GM23338 (cell line): Measurements from ENCODE around the gene PPP1R9B. TPM values are rescaled to one million over a fixed set of nuclear protein-coding genes. Genes with fewer than 3 reads are reported as not detected.

ENCODE experiments used
- ATAC-seq: fragments of 200-7000 bp; cut with Tn5 transposase; 3 replicates; pipeline ENCODE4 v1.9.1; 2020
- DNase-seq: peaks from one replicate; pipeline ENCODE4 v3.0.0-alpha.2; 2015; ENCODE audit warnings: low spot score
- H2AFZ ChIP-seq: fragments of 200-600 bp; sonication (generic); 2 replicates; pipeline ENCODE4 v1.8.0; 2016; ENCODE audit warnings: antibody characterized with exemption, mild to moderate bottlenecking, moderate library complexity
- H3F3A ChIP-seq: fragments of 200-600 bp; sonication (generic); replicated peaks from 2 replicates; pipeline ENCODE4 v1.8.0; 2017; ENCODE audit warnings: antibody characterized with exemption, mixed run types, low read depth
- H3K27ac ChIP-seq: fragments of 200-600 bp; sonication (generic); 2 replicates; pipeline ENCODE4 v1.6.1; 2016; ENCODE audit warnings: low read depth
- H3K27me3 ChIP-seq: fragments of 200-600 bp; sonication (generic); 2 replicates; pipeline ENCODE4 v1.8.0; 2016; ENCODE audit warnings: mild to moderate bottlenecking, mixed run types, moderate library complexity; ENCODE audit not compliant: insufficient read depth
- H3K36me3 ChIP-seq: fragments of 200-600 bp; sonication (generic); 2 replicates; pipeline ENCODE4 v1.8.0; 2016; ENCODE audit warnings: mild to moderate bottlenecking; ENCODE audit not compliant: insufficient read depth
- H3K4me1 ChIP-seq: fragments of 200-600 bp; sonication (generic); 2 replicates; pipeline ENCODE4 v1.8.0; 2016; ENCODE audit warnings: mild to moderate bottlenecking, moderate library complexity; ENCODE audit not compliant: insufficient read depth
- H3K4me2 ChIP-seq: fragments of 200-600 bp; sonication (generic); 2 replicates; pipeline ENCODE4 v1.7.1; 2017; ENCODE audit warnings: mixed run types
- H3K4me3 ChIP-seq: fragments of 200-600 bp; sonication (generic); 2 replicates; pipeline ENCODE4 v1.6.1; 2016; ENCODE audit warnings: mixed run types
- H3K79me2 ChIP-seq: fragments of 200-600 bp; sonication (generic); replicated peaks from 2 replicates; pipeline ENCODE4 v1.8.0; 2017; ENCODE audit warnings: mild to moderate bottlenecking; ENCODE audit not compliant: insufficient read depth
- H3K9me2 ChIP-seq: fragments of 200-600 bp; sonication (generic); 2 replicates; pipeline ENCODE4 v1.8.0; 2017; ENCODE audit not compliant: insufficient read depth
- H4K20me1 ChIP-seq: fragments of 200-600 bp; sonication (generic); replicated peaks from 2 replicates; pipeline ENCODE4 v1.8.0; 2017; ENCODE audit warnings: mild to moderate bottlenecking; ENCODE audit not compliant: insufficient read depth
- H3K27ac Mint-ChIP-seq: 2 replicates; pipeline ENCODE4 v1.8.0; 2020; ENCODE audit warnings: inconsistent platforms, mild to moderate bottlenecking, moderate library complexity, mixed read lengths
- H3K27me3 Mint-ChIP-seq: 3 replicates; pipeline ENCODE4 v1.8.0; 2022; ENCODE audit warnings: low read depth, mild to moderate bottlenecking, moderate library complexity, mixed read lengths, inconsistent platforms; ENCODE audit not compliant: insufficient read depth, poor library complexity
- H3K36me3 Mint-ChIP-seq: 3 replicates; pipeline ENCODE4 v1.8.0; 2021; ENCODE audit warnings: low read depth, mild to moderate bottlenecking, inconsistent platforms, moderate library complexity, mixed read lengths
- H3K4me1 Mint-ChIP-seq: 3 replicates; pipeline ENCODE4 v1.8.0; 2020; ENCODE audit warnings: mild to moderate bottlenecking, inconsistent platforms, mixed read lengths
- H3K4me3 Mint-ChIP-seq: 3 replicates; pipeline ENCODE4 v1.8.0; 2021; ENCODE audit warnings: moderate library complexity, mild to moderate bottlenecking, inconsistent platforms, mixed read lengths
- H3K9me3 Mint-ChIP-seq: 3 replicates; pipeline ENCODE4 v1.8.0; 2020; ENCODE audit warnings: moderate library complexity, mild to moderate bottlenecking, inconsistent platforms, mixed read lengths
- CREB1 ChIP-seq: fragments of 250-450 bp; sonication (Bioruptor Pico); IDR thresholded peaks from 2 replicates; pipeline ENCODE4 v1.5.0; 2020; ENCODE audit warnings: low read depth, mild to moderate bottlenecking, moderate library complexity
- EZH2 ChIP-seq: fragments of 200-600 bp; sonication (generic); IDR thresholded peaks from one replicate; pipeline ENCODE4 v1.8.0; 2017; ENCODE audit warnings: antibody characterized with exemption, mild to moderate bottlenecking, low read depth; ENCODE audit not compliant: unreplicated experiment
- EZH2phosphoT487 ChIP-seq: fragments of 200-600 bp; sonication (generic); IDR thresholded peaks from one replicate; pipeline ENCODE4 v1.8.1; 2018; ENCODE audit warnings: antibody characterized with exemption; ENCODE audit not compliant: unreplicated experiment
- JUNB ChIP-seq: IDR thresholded peaks from one replicate; pipeline ENCODE4 v1.6.1; 2016; ENCODE audit warnings: antibody characterized with exemption; ENCODE audit not compliant: unreplicated experiment
- STAT1 ChIP-seq: IDR thresholded peaks from one replicate; pipeline ENCODE4 v1.6.1; 2016; ENCODE audit warnings: antibody characterized with exemption; ENCODE audit not compliant: unreplicated experiment
- ZNF114 ChIP-seq: fragments of 250-450 bp; sonication (Bioruptor Pico); IDR thresholded peaks from 2 replicates; pipeline ENCODE4 v1.5.0; 2020; ENCODE audit warnings: mild to moderate bottlenecking, moderate library complexity
- ZNF331 ChIP-seq: fragments of 250-450 bp; sonication (Bioruptor Pico); IDR thresholded peaks from 2 replicates; pipeline ENCODE4 v1.5.0; 2020; ENCODE audit warnings: low read depth, mild to moderate bottlenecking, moderate library complexity
- polyA plus RNA-seq: library from polyadenylated mRNA; unstranded; fragments of >200 nt; fragmentation: Nextera tagmentation; extraction: Ambion mirVana; gene quantifications from 2 replicates; pipeline ENCODE4 v1.2.1, GENCODE V29; 2016
- total RNA-seq: library from RNA; depleted of rRNA; stranded (reverse); fragments of >200 nt; shearing (Covaris generic); gene quantifications from 2 replicates; pipeline ENCODE4 v1.2.3, GENCODE V29; 2014
- TF ChIP-seq, protein P1 (sequence below): IDR thresholded peaks from one replicate; pipeline ENCODE4 v1.6.1; 2018; ENCODE audit warnings: antibody characterized with exemption; ENCODE audit not compliant: unreplicated experiment
- TF ChIP-seq, protein P2 (sequence below): IDR thresholded peaks from 2 replicates; pipeline ENCODE4 v1.6.1; 2016; ENCODE audit warnings: antibody characterized with exemption
- TF ChIP-seq, protein P3 (sequence below): fragments of 250-450 bp; sonication (Bioruptor Pico); IDR thresholded peaks from 2 replicates; pipeline ENCODE4 v1.5.0; 2020; ENCODE audit warnings: mild to moderate bottlenecking, moderate library complexity

Gene PPP1R9B
- total and polyA plus RNA-seq, 2 experiments from 2014 or later: 2.1 to 10.5 TPM

DNA sequence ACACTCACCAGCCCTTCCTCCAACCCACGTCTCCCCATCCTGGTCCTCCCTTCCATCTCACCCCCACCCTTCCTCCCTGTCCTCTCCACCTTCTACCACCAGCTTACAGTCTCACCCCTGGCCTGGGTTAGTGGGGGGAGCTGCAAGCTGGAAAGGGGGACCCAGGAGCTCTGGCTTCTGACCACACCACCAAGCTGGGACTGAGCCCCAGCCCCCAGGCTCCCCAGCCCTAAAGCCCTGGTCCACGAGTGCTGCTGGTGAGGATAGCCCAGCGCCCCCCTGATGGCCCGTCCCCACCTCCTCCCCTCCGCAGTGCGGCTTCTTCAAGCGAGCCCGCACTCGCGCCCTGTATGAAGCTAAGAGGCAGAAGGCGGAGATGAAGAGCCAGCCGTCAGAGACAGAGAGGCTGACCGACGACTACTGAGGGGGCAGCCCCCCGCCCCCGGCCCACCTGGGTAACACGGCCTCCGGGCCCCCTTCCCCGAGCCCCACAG is 62.5 kb downstream of the PPP1R9B start:
- Mint-ChIP-seq H3K4me1 (no peaks in the 10 kb centered on the region; the same call in 2 of the 3 replicates), H3K9me3 (no peaks in the 10 kb centered on the region; the same call in 2 of the 3 replicates), H3K27me3 (peaks cover 3% of the 10 kb centered on the region), H3K27ac (no peak overlapping the region), H3K36me3 (no peaks in the 10 kb centered on the region), H3K4me3 (no peak overlapping the region)
- no peak overlapping the region for H2AFZ ChIP-seq
- no peaks in the 10 kb centered on the region for H3K9me2 ChIP-seq
- TF ChIP-seq, protein P1, sequence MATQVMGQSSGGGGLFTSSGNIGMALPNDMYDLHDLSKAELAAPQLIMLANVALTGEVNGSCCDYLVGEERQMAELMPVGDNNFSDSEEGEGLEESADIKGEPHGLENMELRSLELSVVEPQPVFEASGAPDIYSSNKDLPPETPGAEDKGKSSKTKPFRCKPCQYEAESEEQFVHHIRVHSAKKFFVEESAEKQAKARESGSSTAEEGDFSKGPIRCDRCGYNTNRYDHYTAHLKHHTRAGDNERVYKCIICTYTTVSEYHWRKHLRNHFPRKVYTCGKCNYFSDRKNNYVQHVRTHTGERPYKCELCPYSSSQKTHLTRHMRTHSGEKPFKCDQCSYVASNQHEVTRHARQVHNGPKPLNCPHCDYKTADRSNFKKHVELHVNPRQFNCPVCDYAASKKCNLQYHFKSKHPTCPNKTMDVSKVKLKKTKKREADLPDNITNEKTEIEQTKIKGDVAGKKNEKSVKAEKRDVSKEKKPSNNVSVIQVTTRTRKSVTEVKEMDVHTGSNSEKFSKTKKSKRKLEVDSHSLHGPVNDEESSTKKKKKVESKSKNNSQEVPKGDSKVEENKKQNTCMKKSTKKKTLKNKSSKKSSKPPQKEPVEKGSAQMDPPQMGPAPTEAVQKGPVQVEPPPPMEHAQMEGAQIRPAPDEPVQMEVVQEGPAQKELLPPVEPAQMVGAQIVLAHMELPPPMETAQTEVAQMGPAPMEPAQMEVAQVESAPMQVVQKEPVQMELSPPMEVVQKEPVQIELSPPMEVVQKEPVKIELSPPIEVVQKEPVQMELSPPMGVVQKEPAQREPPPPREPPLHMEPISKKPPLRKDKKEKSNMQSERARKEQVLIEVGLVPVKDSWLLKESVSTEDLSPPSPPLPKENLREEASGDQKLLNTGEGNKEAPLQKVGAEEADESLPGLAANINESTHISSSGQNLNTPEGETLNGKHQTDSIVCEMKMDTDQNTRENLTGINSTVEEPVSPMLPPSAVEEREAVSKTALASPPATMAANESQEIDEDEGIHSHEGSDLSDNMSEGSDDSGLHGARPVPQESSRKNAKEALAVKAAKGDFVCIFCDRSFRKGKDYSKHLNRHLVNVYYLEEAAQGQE: no peak
- TF ChIP-seq STAT1 (no peak), ZNF114 (CRISPR knock-in tag) (no peak), EZH2 (no peak), CREB1 (CRISPR knock-in tag) (no peak), ZNF331 (no peak), JUNB (no peak), EZH2phosphoT487 (no peak)
- TF ChIP-seq, protein P2, sequence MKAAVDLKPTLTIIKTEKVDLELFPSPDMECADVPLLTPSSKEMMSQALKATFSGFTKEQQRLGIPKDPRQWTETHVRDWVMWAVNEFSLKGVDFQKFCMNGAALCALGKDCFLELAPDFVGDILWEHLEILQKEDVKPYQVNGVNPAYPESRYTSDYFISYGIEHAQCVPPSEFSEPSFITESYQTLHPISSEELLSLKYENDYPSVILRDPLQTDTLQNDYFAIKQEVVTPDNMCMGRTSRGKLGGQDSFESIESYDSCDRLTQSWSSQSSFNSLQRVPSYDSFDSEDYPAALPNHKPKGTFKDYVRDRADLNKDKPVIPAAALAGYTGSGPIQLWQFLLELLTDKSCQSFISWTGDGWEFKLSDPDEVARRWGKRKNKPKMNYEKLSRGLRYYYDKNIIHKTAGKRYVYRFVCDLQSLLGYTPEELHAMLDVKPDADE: no peak
- TF ChIP-seq, protein P3, sequence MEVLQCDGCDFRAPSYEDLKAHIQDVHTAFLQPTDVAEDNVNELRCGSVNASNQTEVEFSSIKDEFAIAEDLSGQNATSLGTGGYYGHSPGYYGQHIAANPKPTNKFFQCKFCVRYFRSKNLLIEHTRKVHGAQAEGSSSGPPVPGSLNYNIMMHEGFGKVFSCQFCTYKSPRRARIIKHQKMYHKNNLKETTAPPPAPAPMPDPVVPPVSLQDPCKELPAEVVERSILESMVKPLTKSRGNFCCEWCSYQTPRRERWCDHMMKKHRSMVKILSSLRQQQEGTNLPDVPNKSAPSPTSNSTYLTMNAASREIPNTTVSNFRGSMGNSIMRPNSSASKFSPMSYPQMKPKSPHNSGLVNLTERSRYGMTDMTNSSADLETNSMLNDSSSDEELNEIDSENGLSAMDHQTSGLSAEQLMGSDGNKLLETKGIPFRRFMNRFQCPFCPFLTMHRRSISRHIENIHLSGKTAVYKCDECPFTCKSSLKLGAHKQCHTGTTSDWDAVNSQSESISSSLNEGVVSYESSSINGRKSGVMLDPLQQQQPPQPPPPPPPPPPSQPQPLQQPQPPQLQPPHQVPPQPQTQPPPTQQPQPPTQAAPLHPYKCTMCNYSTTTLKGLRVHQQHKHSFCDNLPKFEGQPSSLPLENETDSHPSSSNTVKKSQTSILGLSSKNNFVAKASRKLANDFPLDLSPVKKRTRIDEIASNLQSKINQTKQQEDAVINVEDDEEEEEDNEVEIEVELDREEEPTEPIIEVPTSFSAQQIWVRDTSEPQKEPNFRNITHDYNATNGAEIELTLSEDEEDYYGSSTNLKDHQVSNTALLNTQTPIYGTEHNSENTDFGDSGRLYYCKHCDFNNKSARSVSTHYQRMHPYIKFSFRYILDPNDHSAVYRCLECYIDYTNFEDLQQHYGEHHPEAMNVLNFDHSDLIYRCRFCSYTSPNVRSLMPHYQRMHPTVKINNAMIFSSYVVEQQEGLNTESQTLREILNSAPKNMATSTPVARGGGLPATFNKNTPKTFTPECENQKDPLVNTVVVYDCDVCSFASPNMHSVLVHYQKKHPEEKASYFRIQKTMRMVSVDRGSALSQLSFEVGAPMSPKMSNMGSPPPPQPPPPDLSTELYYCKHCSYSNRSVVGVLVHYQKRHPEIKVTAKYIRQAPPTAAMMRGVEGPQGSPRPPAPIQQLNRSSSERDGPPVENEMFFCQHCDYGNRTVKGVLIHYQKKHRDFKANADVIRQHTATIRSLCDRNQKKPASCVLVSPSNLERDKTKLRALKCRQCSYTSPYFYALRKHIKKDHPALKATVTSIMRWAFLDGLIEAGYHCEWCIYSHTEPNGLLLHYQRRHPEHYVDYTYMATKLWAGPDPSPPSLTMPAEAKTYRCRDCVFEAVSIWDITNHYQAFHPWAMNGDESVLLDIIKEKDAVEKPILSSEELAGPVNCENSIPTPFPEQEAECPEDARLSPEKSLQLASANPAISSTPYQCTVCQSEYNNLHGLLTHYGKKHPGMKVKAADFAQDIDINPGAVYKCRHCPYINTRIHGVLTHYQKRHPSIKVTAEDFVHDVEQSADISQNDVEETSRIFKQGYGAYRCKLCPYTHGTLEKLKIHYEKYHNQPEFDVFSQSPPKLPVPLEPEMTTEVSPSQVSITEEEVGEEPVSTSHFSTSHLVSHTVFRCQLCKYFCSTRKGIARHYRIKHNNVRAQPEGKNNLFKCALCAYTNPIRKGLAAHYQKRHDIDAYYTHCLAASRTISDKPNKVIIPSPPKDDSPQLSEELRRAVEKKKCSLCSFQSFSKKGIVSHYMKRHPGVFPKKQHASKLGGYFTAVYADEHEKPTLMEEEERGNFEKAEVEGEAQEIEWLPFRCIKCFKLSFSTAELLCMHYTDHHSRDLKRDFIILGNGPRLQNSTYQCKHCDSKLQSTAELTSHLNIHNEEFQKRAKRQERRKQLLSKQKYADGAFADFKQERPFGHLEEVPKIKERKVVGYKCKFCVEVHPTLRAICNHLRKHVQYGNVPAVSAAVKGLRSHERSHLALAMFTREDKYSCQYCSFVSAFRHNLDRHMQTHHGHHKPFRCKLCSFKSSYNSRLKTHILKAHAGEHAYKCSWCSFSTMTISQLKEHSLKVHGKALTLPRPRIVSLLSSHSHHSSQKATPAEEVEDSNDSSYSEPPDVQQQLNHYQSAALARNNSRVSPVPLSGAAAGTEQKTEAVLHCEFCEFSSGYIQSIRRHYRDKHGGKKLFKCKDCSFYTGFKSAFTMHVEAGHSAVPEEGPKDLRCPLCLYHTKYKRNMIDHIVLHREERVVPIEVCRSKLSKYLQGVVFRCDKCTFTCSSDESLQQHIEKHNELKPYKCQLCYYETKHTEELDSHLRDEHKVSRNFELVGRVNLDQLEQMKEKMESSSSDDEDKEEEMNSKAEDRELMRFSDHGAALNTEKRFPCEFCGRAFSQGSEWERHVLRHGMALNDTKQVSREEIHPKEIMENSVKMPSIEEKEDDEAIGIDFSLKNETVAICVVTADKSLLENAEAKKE (CRISPR knock-in tag): no peak
- H3K4me1 ChIP-seq: no peaks in the 10 kb centered on the region
- no peak overlapping the region for H3K4me3 ChIP-seq
- H3K36me3 ChIP-seq: no peaks in the 10 kb centered on the region
- no peaks in the 10 kb centered on the region for H3K79me2 ChIP-seq
- peaks cover 2% of the 10 kb centered on the region; the same call in 1 of the 2 replicates for H3F3A ChIP-seq
- no peak overlapping the region for H3K4me2 ChIP-seq
- no peaks in the 10 kb centered on the region for H3K27me3 ChIP-seq
- no peak overlapping the region for H3K27ac ChIP-seq
- ATAC-seq (no peak), DNase-seq (no peak)
- no peaks in the 10 kb centered on the region for H4K20me1 ChIP-seq
